ENCODE measurements around the gene LAX1.
"Not testable (repeated sequence)": the region's sequence is repeated elsewhere in the genome, so short reads cannot be mapped to it uniquely, and the experiment has no call there.

LAX1 gene

GRCh38 chr1:203768256-203768655 lies 3.3 kb downstream of the LAX1 start:
- FAIRE-seq (no peak), DNase-seq (ENCODE audit: low spot score) (no peak)

GRCh38 chr1:203769505-203770343 lies 4.7 kb downstream of the LAX1 start:
- FAIRE-seq (no peak), DNase-seq (ENCODE audit: low spot score) (peak; percentile 80)

GRCh38 chr1:203771901-203772301 lies 6.9 kb downstream of the LAX1 start:
- DNase-seq (ENCODE audit: low spot score) (no peak), FAIRE-seq (no peak)

GRCh38 chr1:203772836-203773235 lies 7.9 kb downstream of the LAX1 start:
- FAIRE-seq = no peak
- DNase-seq (ENCODE audit: low spot score) = no peak

- FAIRE-seq (no peak), DNase-seq (ENCODE audit: low spot score) (no peak)
Measured at GRCh38 chr1:203776636-203777035, 11.7 kb downstream of the LAX1 start.

- no peak for DNase-seq (ENCODE audit: low spot score)
- no peak for FAIRE-seq
Measured at GRCh38 chr1:203777596-203777995, 12.6 kb downstream of the LAX1 start.

GRCh38 chr1:203778146-203778545 lies 13.2 kb downstream of the LAX1 start:
- DNase-seq (ENCODE audit: low spot score) = no peak

GRCh38 chr1:203778789-203779188 lies 13.8 kb downstream of the LAX1 start:
- FAIRE-seq (no peak), DNase-seq (ENCODE audit: low spot score) (no peak)

More at GRCh38 chr1:203778146-203778545, 13.2 kb downstream of the LAX1 start:
- no peak for FAIRE-seq

- no peak for FAIRE-seq
Measured at GRCh38 chr1:203781962-203782361, 17.0 kb downstream of the LAX1 start.

GRCh38 chr1:203789966-203790365 lies 25.0 kb downstream of the LAX1 start:
- FAIRE-seq (no peak), DNase-seq (ENCODE audit: low spot score) (no peak)

More at GRCh38 chr1:203781962-203782361, 17.0 kb downstream of the LAX1 start:
- DNase-seq (ENCODE audit: low spot score) = no peak

- DNase-seq (ENCODE audit: low spot score) (no peak), FAIRE-seq (no peak)
Measured at GRCh38 chr1:203791498-203791897, 26.5 kb downstream of the LAX1 start.

- no peak for FAIRE-seq
- no peak for DNase-seq (ENCODE audit: low spot score)
Measured at GRCh38 chr1:203792486-203792885, 27.5 kb downstream of the LAX1 start.

- not testable (repeated sequence) for FAIRE-seq; DNase-seq (ENCODE audit: low spot score)
Measured at GRCh38 chr1:203793561-203793960, 28.6 kb downstream of the LAX1 start.

GRCh38 chr1:203794764-203795440 lies 29.9 kb downstream of the LAX1 start:
- no peak for DNase-seq (ENCODE audit: low spot score)
- no peak for FAIRE-seq

GRCh38 chr1:203795441-203796235 lies 30.7 kb downstream of the LAX1 start, which contains the start of the genes ZBED6 and ZC3H11A:
Gene ZBED6, plus strand, starts transcription at chr1:203795623. Its CDS starts 1,900 bp downstream, at chr1:203797523.
Gene ZC3H11A, plus strand, starts transcription at chr1:203795623. Its CDS starts 21,448 bp downstream, at chr1:203817071.
- FAIRE-seq (peak; percentile 83), DNase-seq (ENCODE audit: low spot score) (peak; percentile 95)

- no peak for DNase-seq (ENCODE audit: low spot score)
- no peak for FAIRE-seq
Measured at GRCh38 chr1:203796236-203796605, 31.2 kb downstream of the LAX1 start.

- DNase-seq (ENCODE audit: low spot score) (no peak), FAIRE-seq (no peak)
Measured at GRCh38 chr1:203797216-203797615, 32.2 kb downstream of the LAX1 start.

GRCh38 chr1:203797948-203798655 lies 33.1 kb downstream of the LAX1 start:
- DNase-seq (ENCODE audit: low spot score) = no peak
- FAIRE-seq = no peak

GRCh38 chr1:203799157-203799556 lies 34.2 kb downstream of the LAX1 start:
- DNase-seq (ENCODE audit: low spot score) = no peak
- no peak for FAIRE-seq

GRCh38 chr1:203799971-203800370 lies 35.0 kb downstream of the LAX1 start:
- no peak for FAIRE-seq
- DNase-seq (ENCODE audit: low spot score) = no peak

GRCh38 chr1:203805689-203806088 lies 40.7 kb downstream of the LAX1 start:
- no peak for DNase-seq (ENCODE audit: low spot score)
- FAIRE-seq = no peak

All from RCC 7860 (cell line).